Measurements from ENCODE around the gene SLX4IP.

The SLX4IP gene

GRCh38 chr20:10673176-10673841, 238.2 kb downstream of the SLX4IP start:
- ChIA-PET CTCF (interaction anchor here (0.7 to 1.2 kb wide), 4 partner anchors 10 to 695 kb away, joined by 3 to 4 read pairs (median 3); no protein-coding TSS in a partner anchor), POLR2A (interaction anchor here (0.5 to 2.7 kb wide), 18 partner anchors 9 to 834 kb away, joined by 3 to 17 read pairs (median 5); partner anchors contain the start of genes MKKS, PAK5 and SLX4IP)
- TF ChIP-seq ZNF24 (tag by site-specific recombination; IDR thresholded peaks at IDR 0.05): no peak
- no peak for TF ChIP-seq GLIS1 (tag by site-specific recombination; IDR thresholded peaks at IDR 0.05)
- TF ChIP-seq ZBTB8A (tag by site-specific recombination; IDR thresholded peaks at IDR 0.05): peak; percentile 89
- peak; percentile 70 for TF ChIP-seq GLIS2 (tag by site-specific recombination; IDR thresholded peaks at IDR 0.05)
- no peak for TF ChIP-seq ZNF624 (tag by site-specific recombination; IDR thresholded peaks at IDR 0.05)
- no peak for TF ChIP-seq ZNF704 (tag by site-specific recombination; IDR thresholded peaks at IDR 0.05)
- no peak for TF ChIP-seq ZNF530 (tag by site-specific recombination; IDR thresholded peaks at IDR 0.05; ENCODE audit: low read depth)
- peak; percentile 59 for TF ChIP-seq ZBTB26 (tag by site-specific recombination; optimal IDR thresholded peaks at IDR 0.05)
- TF ChIP-seq MYNN (tag by site-specific recombination; IDR thresholded peaks at IDR 0.05; ENCODE audit: borderline replicate concordance): no peak
- TF ChIP-seq KLF9 (tag by site-specific recombination; IDR thresholded peaks at IDR 0.05; ENCODE audit: low read depth): no peak
- no peak for TF ChIP-seq ZNF146 (tag by site-specific recombination; IDR thresholded peaks at IDR 0.05)
- TF ChIP-seq ZNF335 (tag by site-specific recombination; conservative IDR thresholded peaks at IDR 0.05): 0 out of 2 replicates have a peak, but pooled peaks have one; percentile 44
- Histone ChIP-seq H3K4me1 (ENCODE audit: control insufficient read depth, insufficient read depth, low read length) (peaks cover 20% of the 10 kb centered on the region), H3K4me3 (ENCODE audit: low read depth, low read length) (peak overlapping the region; percentile 82), H3K36me3 (ENCODE audit: control insufficient read depth in 2 of 2, insufficient read depth in 1 of 2, low read length in 2 of 2) (peaks cover 0 to 15% of the 10 kb centered on the region in 2 experiments; a peak in 1 of 3 replicates), H3K9me3 (ENCODE audit: control insufficient read depth, insufficient read depth, low read depth, low read length) (no peaks in the 10 kb centered on the region), H3K27ac (ENCODE audit: extremely low read depth, low read depth, low read length) (peak overlapping the region; percentile 99)

- ChIA-PET POLR2A (interaction anchor here (0.5 to 2.7 kb wide), 15 partner anchors 9 to 593 kb away, joined by 3 to 17 read pairs (median 5); partner anchors contain the start of genes MKKS and SLX4IP), CTCF (interaction anchor here (0.5 to 1.8 kb wide), 19 partner anchors 10 to 696 kb away, joined by 3 to 7 read pairs (median 3); no protein-coding TSS in a partner anchor)
- H3K9me3 ChIP-seq (ENCODE audit: control insufficient read depth, insufficient read depth, low read depth, low read length): no peaks in the 10 kb centered on the region
- peaks cover 0 to 7% of the 10 kb centered on the region in 2 experiments; a peak in 1 of 3 replicates for H3K36me3 ChIP-seq (ENCODE audit: control insufficient read depth in 2 of 2, insufficient read depth in 1 of 2, low read length in 2 of 2)
- H3K27ac ChIP-seq (ENCODE audit: extremely low read depth, low read depth, low read length): peak within 1 kb of the TSS; percentile 99
- peak within 1 kb of the TSS; percentile 82 for H3K4me3 ChIP-seq (ENCODE audit: low read depth, low read length)
- H3K4me1 ChIP-seq (ENCODE audit: control insufficient read depth, insufficient read depth, low read length): peaks cover 20% of the 10 kb centered on the region
- TF ChIP-seq SP3 (tag by site-specific recombination; IDR thresholded peaks at IDR 0.05) (peak; percentile 63), PRDM10 (tag by site-specific recombination; IDR thresholded peaks at IDR 0.05) (peak; percentile 43), KLF9 (tag by site-specific recombination; IDR thresholded peaks at IDR 0.05; ENCODE audit: low read depth) (peak; percentile 78), ZNF24 (tag by site-specific recombination; IDR thresholded peaks at IDR 0.05) (no peak), ZNF398 (tag by site-specific recombination; IDR thresholded peaks at IDR 0.05) (peak; percentile 88), ZBTB49 (tag by site-specific recombination; IDR thresholded peaks at IDR 0.05; ENCODE audit: low read depth) (no peak), ZFHX2 (tag by site-specific recombination; conservative IDR thresholded peaks at IDR 0.05) (peak; percentile 53), ZBTB8A (tag by site-specific recombination; IDR thresholded peaks at IDR 0.05) (peak; percentile 69; the same call in 1 of the 2 replicates), ZNF785 (tag by site-specific recombination; IDR thresholded peaks at IDR 0.05) (no peak), MYNN (tag by site-specific recombination; IDR thresholded peaks at IDR 0.05; ENCODE audit: borderline replicate concordance) (no peak)
Observed at GRCh38 chr20:10673842-10674683, 239.0 kb downstream of the SLX4IP start, which contains the start of gene JAG1. TSS of gene JAG1 (minus strand) at chr20:10673999. CDS start at chr20:10673530, 469 bp downstream.

All from HEK293 (cell line).